ENCODE data around the gene MGAT3. TPM values are rescaled to one million over a fixed set of nuclear protein-coding genes. Genes with fewer than 3 reads are reported as not detected.
"Not testable (repeated sequence)": the region's sequence is repeated elsewhere in the genome, so short reads cannot be mapped to it uniquely, and the experiment has no call there.

Gene MGAT3
- total RNA-seq, 1 donor from 2014 or later: 32.7 TPM

GRCh38 chr22:39503630-39504029 lies 46.8 kb downstream of the MGAT3 start:
- no peaks in the 10 kb centered on the region for H3K9me3 Mint-ChIP-seq (ENCODE audit: low read depth)
- H3K4me1 Mint-ChIP-seq (ENCODE audit: low read depth): peaks cover 21% of the 10 kb centered on the region
- no peak for DNase-seq (ENCODE audit: low spot score, unreplicated experiment)
- no peaks in the 10 kb centered on the region for H3K27me3 Mint-ChIP-seq
- H3K27ac Mint-ChIP-seq: no peak overlapping the region
- peak overlapping the region; percentile 90 for H3K4me3 Mint-ChIP-seq (ENCODE audit: low read depth)
- H3K36me3 Mint-ChIP-seq (ENCODE audit: insufficient read depth): peaks cover 13% of the 10 kb centered on the region
- TF ChIP-seq, protein P1, sequence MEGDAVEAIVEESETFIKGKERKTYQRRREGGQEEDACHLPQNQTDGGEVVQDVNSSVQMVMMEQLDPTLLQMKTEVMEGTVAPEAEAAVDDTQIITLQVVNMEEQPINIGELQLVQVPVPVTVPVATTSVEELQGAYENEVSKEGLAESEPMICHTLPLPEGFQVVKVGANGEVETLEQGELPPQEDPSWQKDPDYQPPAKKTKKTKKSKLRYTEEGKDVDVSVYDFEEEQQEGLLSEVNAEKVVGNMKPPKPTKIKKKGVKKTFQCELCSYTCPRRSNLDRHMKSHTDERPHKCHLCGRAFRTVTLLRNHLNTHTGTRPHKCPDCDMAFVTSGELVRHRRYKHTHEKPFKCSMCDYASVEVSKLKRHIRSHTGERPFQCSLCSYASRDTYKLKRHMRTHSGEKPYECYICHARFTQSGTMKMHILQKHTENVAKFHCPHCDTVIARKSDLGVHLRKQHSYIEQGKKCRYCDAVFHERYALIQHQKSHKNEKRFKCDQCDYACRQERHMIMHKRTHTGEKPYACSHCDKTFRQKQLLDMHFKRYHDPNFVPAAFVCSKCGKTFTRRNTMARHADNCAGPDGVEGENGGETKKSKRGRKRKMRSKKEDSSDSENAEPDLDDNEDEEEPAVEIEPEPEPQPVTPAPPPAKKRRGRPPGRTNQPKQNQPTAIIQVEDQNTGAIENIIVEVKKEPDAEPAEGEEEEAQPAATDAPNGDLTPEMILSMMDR (IDR thresholded peaks at IDR 0.05; ENCODE audit: unreplicated experiment): no peak

DNA sequence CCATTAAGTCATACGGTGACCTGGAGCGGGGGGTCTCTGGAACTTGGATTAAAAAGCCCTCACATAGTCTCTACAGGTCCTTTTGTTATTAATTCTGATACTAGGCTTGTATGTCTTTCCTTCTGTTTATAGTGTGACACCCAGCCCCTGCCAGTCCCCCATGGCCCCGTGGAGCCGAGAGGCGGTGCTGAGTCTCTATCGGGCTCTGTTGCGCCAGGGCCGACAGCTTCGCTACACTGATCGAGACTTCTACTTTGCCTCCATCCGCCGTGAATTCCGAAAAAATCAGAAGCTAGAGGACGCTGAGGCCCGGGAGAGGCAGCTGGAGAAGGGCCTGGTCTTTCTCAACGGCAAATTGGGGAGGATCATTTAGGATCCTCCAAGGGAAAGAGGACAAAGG lies 47.3 kb downstream of the MGAT3 start:
- Mint-ChIP-seq H3K4me3 (ENCODE audit: low read depth) (peak overlapping the region; percentile 90), H3K36me3 (ENCODE audit: insufficient read depth) (peaks cover 14% of the 10 kb centered on the region), H3K4me1 (ENCODE audit: low read depth) (peaks cover 18% of the 10 kb centered on the region), H3K27me3 (no peaks in the 10 kb centered on the region), H3K9me3 (ENCODE audit: low read depth) (no peaks in the 10 kb centered on the region), H3K27ac (no peak overlapping the region)
- TF ChIP-seq, protein P1 (IDR thresholded peaks at IDR 0.05; ENCODE audit: unreplicated experiment): no peak
- no peak for DNase-seq (ENCODE audit: low spot score, unreplicated experiment)

DNA sequence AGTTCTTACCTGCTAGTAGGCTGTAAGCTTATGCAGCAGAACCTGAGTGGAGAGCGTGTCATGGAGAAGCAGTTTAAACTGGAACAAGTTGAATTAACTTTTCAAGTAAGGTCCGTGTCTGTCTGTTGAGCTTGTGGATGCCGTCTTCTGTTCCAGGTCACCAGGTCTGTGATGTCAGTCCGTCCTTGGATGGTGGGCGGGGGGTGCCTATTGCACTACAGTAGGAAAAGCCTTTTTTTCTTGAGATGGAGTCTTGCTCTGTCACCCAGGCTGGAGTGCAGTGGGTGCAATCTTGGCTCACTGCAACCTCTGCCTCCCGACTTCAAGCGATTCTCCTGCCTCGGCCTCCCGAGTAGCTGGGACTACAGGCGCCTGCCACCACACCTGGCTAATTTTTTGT lies 50.2 kb downstream of the MGAT3 start:
- H3K27ac Mint-ChIP-seq; DNase-seq (ENCODE audit: low spot score, unreplicated experiment); H3K27me3 Mint-ChIP-seq; H3K9me3 Mint-ChIP-seq (ENCODE audit: low read depth); H3K4me3 Mint-ChIP-seq (ENCODE audit: low read depth): not testable (repeated sequence)
- Mint-ChIP-seq H3K4me1 (ENCODE audit: low read depth) (peaks cover 10% of the 10 kb centered on the region), H3K36me3 (ENCODE audit: insufficient read depth) (peaks cover 18% of the 10 kb centered on the region)

DNA sequence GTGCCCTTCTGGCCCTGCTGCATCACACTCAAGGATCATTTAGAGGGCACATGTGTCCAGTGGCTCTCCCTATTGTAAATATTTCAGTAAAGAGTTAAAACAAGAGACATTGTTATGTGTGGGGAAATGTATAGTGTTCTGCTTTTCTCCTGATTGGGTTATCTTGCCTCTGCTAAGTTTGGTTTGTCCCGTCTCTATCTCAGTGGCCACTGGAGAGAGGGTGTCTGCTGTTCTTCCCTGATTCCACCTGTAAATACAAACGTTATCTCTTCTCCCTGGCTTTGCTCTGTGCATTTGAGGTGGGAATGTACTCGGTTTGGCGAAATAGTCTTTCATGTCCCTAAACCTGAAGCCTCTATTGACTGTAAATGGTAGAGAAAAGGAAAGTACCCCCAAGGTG lies 51.6 kb downstream of the MGAT3 start:
- H3K4me1 Mint-ChIP-seq (ENCODE audit: low read depth): peaks cover 4% of the 10 kb centered on the region
- TF ChIP-seq, protein P1 (IDR thresholded peaks at IDR 0.05; ENCODE audit: unreplicated experiment): no peak
- peaks cover 23% of the 10 kb centered on the region for H3K36me3 Mint-ChIP-seq (ENCODE audit: insufficient read depth)
- H3K27me3 Mint-ChIP-seq: no peaks in the 10 kb centered on the region
- no peak overlapping the region for H3K27ac Mint-ChIP-seq
- no peak overlapping the region for H3K4me3 Mint-ChIP-seq (ENCODE audit: low read depth)
- DNase-seq (ENCODE audit: low spot score, unreplicated experiment): no peak
- no peaks in the 10 kb centered on the region for H3K9me3 Mint-ChIP-seq (ENCODE audit: low read depth)

DNA sequence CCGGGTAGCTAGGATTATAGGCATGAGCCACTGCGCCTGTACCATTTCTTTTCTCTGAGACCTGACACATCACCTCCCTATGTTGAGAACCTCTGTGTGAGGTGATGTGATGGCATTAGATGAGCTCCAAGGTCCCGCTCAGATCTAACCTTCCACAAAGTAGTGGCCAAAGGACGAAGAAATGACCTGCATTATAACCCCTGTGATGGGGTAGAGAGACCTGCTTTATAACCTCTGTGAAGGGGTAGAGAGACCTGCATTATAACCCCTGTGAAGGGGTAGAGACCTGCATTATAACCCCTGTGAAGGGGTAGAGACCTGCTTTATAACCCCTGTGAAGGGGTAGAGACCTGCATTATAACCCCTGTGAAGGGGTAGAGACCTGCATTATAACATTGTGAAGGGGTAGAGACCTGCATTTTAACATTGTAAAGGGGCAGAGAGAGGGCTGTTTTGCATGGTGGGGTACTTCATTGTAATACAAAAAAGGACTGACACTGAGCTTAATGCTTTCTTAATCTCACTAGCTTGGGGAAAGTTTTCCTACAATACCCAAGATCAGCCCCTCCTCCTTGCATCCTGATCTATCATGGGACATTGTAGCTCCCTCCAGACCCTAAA lies 53.8 kb downstream of the MGAT3 start:
- TF ChIP-seq, protein P1 (IDR thresholded peaks at IDR 0.05; ENCODE audit: unreplicated experiment): no peak
- DNase-seq (ENCODE audit: low spot score, unreplicated experiment): no peak
- Mint-ChIP-seq H3K4me3 (ENCODE audit: low read depth) (no peak overlapping the region), H3K27ac (no peak overlapping the region), H3K27me3 (no peaks in the 10 kb centered on the region), H3K9me3 (ENCODE audit: low read depth) (no peaks in the 10 kb centered on the region), H3K4me1 (ENCODE audit: low read depth) (no peaks in the 10 kb centered on the region), H3K36me3 (ENCODE audit: insufficient read depth) (peaks cover 27% of the 10 kb centered on the region)

- peaks cover 28% of the 10 kb centered on the region for H3K36me3 Mint-ChIP-seq (ENCODE audit: insufficient read depth)
- H3K27me3 Mint-ChIP-seq: no peaks in the 10 kb centered on the region
- no peak overlapping the region for H3K4me3 Mint-ChIP-seq (ENCODE audit: low read depth)
- no peaks in the 10 kb centered on the region for H3K9me3 Mint-ChIP-seq (ENCODE audit: low read depth)
- no peak overlapping the region for H3K27ac Mint-ChIP-seq
- no peak for DNase-seq (ENCODE audit: low spot score, unreplicated experiment)
- TF ChIP-seq, protein P1 (IDR thresholded peaks at IDR 0.05; ENCODE audit: unreplicated experiment): no peak
- no peaks in the 10 kb centered on the region for H3K4me1 Mint-ChIP-seq (ENCODE audit: low read depth)
These were observed 54.4 kb downstream of the MGAT3 start for GRCh38 chr22:39511226-39511625.

Data from progenitor cell of endocrine pancreas (in vitro differentiated cells).